OCI-LY1 (cell line): Measurements from ENCODE around the gene GFER.

Source experiments
- H2AFZ ChIP-seq: fragments of 200-600 bp; sonication (generic), shearing (Covaris generic); 2 replicates; pipeline ENCODE4 v1.6.0; 2014; ENCODE audit warnings: antibody characterized with exemption, mild to moderate bottlenecking, low read length
- H3F3A ChIP-seq: fragments of 200-600 bp; sonication (generic), shearing (Covaris generic); 2 replicates; pipeline ENCODE4 v1.6.0; 2014; ENCODE audit warnings: mild to moderate bottlenecking, antibody characterized with exemption, low read length, moderate library complexity; ENCODE audit not compliant: insufficient read depth
- H3K27ac ChIP-seq: fragments of 200-600 bp; sonication (generic); 2 replicates; pipeline ENCODE4 v1.5.1; 2014; ENCODE audit warnings: low read length, mixed run types, mild to moderate bottlenecking, low read depth; ENCODE audit not compliant: poor library complexity, severe bottlenecking
- H3K27me3 ChIP-seq: fragments of 200-600 bp; sonication (generic); 2 replicates; pipeline ENCODE4 v1.6.0; 2014; ENCODE audit warnings: antibody characterized with exemption, mild to moderate bottlenecking, low read length, moderate library complexity; ENCODE audit not compliant: insufficient read depth
- H3K36me3 ChIP-seq: fragments of 200-600 bp; sonication (generic); 2 replicates; pipeline ENCODE4 v1.6.1; 2014; ENCODE audit warnings: mild to moderate bottlenecking, antibody characterized with exemption, low read length, moderate library complexity, mixed read lengths; ENCODE audit not compliant: insufficient read depth
- H3K4me1 ChIP-seq: fragments of 200-600 bp; sonication (generic); 2 replicates; pipeline ENCODE4 v1.5.1; 2014; ENCODE audit warnings: mild to moderate bottlenecking, low read length, moderate library complexity; ENCODE audit not compliant: insufficient read depth, severe bottlenecking
- H3K4me2 ChIP-seq: fragments of 200-600 bp; sonication (generic), shearing (Covaris generic); 2 replicates; pipeline ENCODE4 v1.6.1; 2014; ENCODE audit warnings: low read length
- H3K4me3 ChIP-seq: fragments of 200-600 bp; sonication (generic); 2 replicates; pipeline ENCODE4 v1.5.1; 2014; ENCODE audit warnings: low read length, low read depth, mild to moderate bottlenecking, mixed read lengths; ENCODE audit not compliant: poor library complexity, severe bottlenecking
- H3K79me2 ChIP-seq: fragments of 200-600 bp; shearing (Covaris generic); 2 replicates; pipeline ENCODE4 v1.6.1; 2016; ENCODE audit warnings: mixed run types, low read length, mixed read lengths; ENCODE audit not compliant: insufficient read depth
- H3K9ac ChIP-seq: fragments of 200-600 bp; sonication (generic), shearing (Covaris generic); 2 replicates; pipeline ENCODE4 v1.6.1; 2014; ENCODE audit warnings: mild to moderate bottlenecking, low read length, mixed read lengths
- H3K9me2 ChIP-seq: fragments of 200-600 bp; sonication (generic), shearing (Covaris generic); 2 replicates; pipeline ENCODE4 v1.6.1; 2014; ENCODE audit warnings: low read depth, mild to moderate bottlenecking, low read length, mixed read lengths
- H3K9me3 ChIP-seq: fragments of 200-600 bp; shearing (Covaris generic); 2 replicates; pipeline ENCODE4 v1.6.1; 2014; ENCODE audit warnings: low read length, mixed read lengths
- H4K20me1 ChIP-seq: fragments of 200-600 bp; sonication (generic), shearing (Covaris generic); 2 replicates; pipeline ENCODE4 v1.6.0; 2016; ENCODE audit warnings: mild to moderate bottlenecking, low read length; ENCODE audit not compliant: insufficient read depth
- CTCF ChIP-seq: fragments of 200-600 bp; sonication (generic), shearing (Covaris generic); IDR thresholded peaks from 2 replicates; pipeline ENCODE4 v1.5.1; 2017; ENCODE audit warnings: mild to moderate bottlenecking, antibody characterized with exemption, low read length, moderate library complexity, mixed read lengths
- EZH2 ChIP-seq: fragments of 200-600 bp; sonication (generic), shearing (Covaris generic); IDR thresholded peaks from 2 replicates; pipeline ENCODE4 v1.8.0; 2017; ENCODE audit warnings: borderline replicate concordance, mixed run types, mild to moderate bottlenecking, antibody characterized with exemption, low read length, moderate library complexity, mixed read lengths

Gene GFER

GRCh38 chr16:2002406-2003230 is 18.6 kb downstream of the GFER start:
- no peak overlapping the region for H2AFZ ChIP-seq
- no peaks in the 10 kb centered on the region for H3K9me2 ChIP-seq
- H3K27me3 ChIP-seq, result no peaks in the 10 kb centered on the region
- no peaks in the 10 kb centered on the region for H3K79me2 ChIP-seq
- H3K27ac ChIP-seq, result no peak overlapping the region
- peaks cover 67% of the 10 kb centered on the region for H3K36me3 ChIP-seq
- no peaks in the 10 kb centered on the region for H4K20me1 ChIP-seq
- TF ChIP-seq CTCF (no peak), EZH2 (no peak)
- no peak overlapping the region for H3K4me2 ChIP-seq
- no peaks in the 10 kb centered on the region for H3F3A ChIP-seq
- H3K9me3 ChIP-seq, result no peaks in the 10 kb centered on the region
- no peak overlapping the region for H3K9ac ChIP-seq
- H3K4me1 ChIP-seq, result peaks cover 31% of the 10 kb centered on the region
- H3K4me3 ChIP-seq, result no peak overlapping the region

- Histone ChIP-seq H3K27ac (no peak overlapping the region), H3K27me3 (no peaks in the 10 kb centered on the region), H3K4me2 (no peak overlapping the region), H3K36me3 (peaks cover 60% of the 10 kb centered on the region), H3K4me1 (peaks cover 38% of the 10 kb centered on the region), H4K20me1 (no peaks in the 10 kb centered on the region), H3K79me2 (peaks cover 4% of the 10 kb centered on the region), H3K9me3 (no peaks in the 10 kb centered on the region), H3F3A (no peaks in the 10 kb centered on the region), H3K9me2 (no peaks in the 10 kb centered on the region), H3K4me3 (no peak overlapping the region), H3K9ac (no peak overlapping the region), H2AFZ (no peak overlapping the region)
- no peak for TF ChIP-seq EZH2
- no peak for TF ChIP-seq CTCF
Observed at GRCh38 chr16:2003231-2003826, 19.3 kb downstream of the GFER start.

- no peaks in the 10 kb centered on the region for H4K20me1 ChIP-seq
- H3K4me3 ChIP-seq, result no peak overlapping the region
- H3K79me2 ChIP-seq, result peaks cover 9% of the 10 kb centered on the region
Observed at GRCh38 chr16:2003827-2004641, 20.0 kb downstream of the GFER start.

More at GRCh38 chr16:2003827-2004641, 20.0 kb downstream of the GFER start:
- peaks cover 53% of the 10 kb centered on the region for H3K36me3 ChIP-seq
- H3K27ac ChIP-seq, result no peak overlapping the region
- peaks cover 45% of the 10 kb centered on the region for H3K4me1 ChIP-seq
- H3K9me3 ChIP-seq, result no peaks in the 10 kb centered on the region
- H2AFZ ChIP-seq, result no peak overlapping the region
- no peak overlapping the region for H3K9ac ChIP-seq
- TF ChIP-seq CTCF, result peak; percentile 94
- no peak for TF ChIP-seq EZH2
- no peaks in the 10 kb centered on the region for H3K9me2 ChIP-seq
- no peaks in the 10 kb centered on the region for H3F3A ChIP-seq
- no peaks in the 10 kb centered on the region for H3K27me3 ChIP-seq
- peak overlapping the region; percentile 6; the same call in 1 of the 2 replicates for H3K4me2 ChIP-seq
